Middle frontal gyrus (tissue), 1 donor: ENCODE measurements around the gene PLPPR3.
A peak's percentile ranks its signal among the peaks of the same experiment; 100 is the strongest.

Experiments
- DNase-seq: peaks from one replicate; pipeline ENCODE4 v3.0.0-alpha.2; 2015; ENCODE audit warnings: low spot score; ENCODE audit errors: extremely low spot score

PLPPR3 gene

DNA sequence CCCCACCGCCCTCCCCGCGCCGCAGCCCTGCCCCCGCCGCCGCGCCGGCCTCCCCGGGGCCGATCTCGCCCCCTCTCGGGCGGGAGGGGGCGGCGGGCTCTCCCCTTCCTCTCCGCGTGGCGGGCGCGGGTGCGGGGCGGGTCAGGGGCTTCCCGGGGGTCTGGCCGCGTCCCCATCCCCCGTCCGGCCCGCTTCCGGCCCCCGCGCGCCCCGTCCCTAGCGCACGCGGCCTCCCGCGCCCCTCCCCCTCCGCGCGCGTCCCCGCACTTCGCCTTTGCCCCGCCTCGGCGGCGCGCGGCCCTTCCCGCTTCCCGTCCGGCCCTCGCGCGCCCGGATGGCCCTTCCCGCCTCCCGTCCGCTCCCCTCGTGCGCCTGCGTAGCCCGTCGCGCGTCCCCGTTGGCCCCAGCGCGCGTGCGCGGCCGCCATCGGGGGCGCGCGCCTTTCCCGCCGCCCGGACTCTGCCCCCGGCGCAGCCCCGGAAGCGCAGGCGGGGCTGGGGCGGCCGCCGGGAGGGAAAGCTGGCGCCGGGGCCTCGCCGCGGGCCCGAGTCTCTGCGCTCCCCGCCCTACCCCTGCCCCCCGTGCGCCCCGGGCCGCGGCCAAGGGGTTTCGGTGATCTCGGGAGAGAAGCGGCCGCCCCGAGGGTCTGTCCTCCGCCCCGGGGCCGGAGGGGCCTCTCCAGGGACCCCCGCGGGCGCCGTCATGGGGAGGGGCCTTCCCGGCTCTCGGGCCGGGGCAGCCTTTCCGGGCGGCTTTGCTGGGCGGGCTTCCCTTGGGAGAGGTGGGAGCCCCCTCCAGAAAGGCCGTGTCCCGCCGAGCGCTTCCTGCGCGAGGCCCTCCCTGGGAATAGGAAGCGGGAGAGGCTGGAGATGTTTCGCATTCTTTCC is 24.0 kb downstream of the PLPPR3 start:
- DNase-seq: peak; percentile 38

- DNase-seq: peak; percentile 99
Measured at GRCh38 chr19:796692-797527, 24.8 kb downstream of the PLPPR3 start, which contains the start of gene PTBP1. Gene PTBP1 (plus strand): TSS chr19:797452. CDS start chr19:797498, 46 bp downstream.

DNA sequence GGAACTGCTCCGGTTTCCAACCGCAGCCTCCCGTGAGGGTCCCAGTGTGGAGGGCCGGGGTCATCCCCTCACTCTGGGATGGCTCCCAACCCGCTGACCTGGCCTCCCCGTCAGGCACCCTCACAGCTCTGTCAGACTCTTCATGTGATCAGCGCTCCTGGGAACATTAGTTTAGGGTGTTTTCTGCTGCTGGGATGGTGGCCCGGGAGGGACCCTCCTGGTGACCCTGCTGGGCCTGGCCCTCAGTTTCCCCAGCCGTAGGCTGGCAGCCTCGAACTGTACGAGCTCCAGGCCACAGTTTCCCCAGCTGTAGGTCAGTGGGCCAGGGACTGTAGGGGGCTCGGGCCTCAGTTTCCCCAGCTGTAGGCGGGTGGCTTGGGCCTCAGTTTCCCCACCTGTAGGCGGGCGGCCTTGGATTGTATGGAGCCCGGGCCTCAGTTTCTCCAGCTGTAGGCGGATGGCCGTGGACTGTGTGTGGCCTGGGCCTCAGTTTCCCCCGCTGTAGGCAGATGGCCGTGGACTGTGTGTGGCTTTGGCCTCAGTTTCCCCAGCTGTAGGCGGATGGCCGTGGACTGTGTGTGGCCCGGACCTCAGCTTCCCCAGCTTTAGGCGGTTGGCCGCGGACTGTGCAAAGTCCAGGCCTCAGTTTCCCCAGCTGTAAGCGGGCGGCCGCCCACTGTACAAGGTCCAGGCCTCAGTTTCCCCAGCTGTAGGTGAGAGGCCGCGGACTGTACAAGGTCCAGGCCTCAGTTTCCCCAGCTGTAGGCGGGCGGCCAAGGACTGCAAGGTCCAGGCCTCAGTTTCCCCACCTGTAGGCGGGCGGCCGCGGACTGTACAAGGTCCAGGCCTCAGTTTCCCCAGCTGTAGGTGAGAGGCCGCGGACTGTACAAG is 25.8 kb downstream of the PLPPR3 start:
- no peak for DNase-seq

GRCh38 chr19:795073-795611 is 26.6 kb downstream of the PLPPR3 start:
- no peak for DNase-seq

- no peak for DNase-seq
Measured at GRCh38 chr19:793806-794205, 27.9 kb downstream of the PLPPR3 start.

DNA sequence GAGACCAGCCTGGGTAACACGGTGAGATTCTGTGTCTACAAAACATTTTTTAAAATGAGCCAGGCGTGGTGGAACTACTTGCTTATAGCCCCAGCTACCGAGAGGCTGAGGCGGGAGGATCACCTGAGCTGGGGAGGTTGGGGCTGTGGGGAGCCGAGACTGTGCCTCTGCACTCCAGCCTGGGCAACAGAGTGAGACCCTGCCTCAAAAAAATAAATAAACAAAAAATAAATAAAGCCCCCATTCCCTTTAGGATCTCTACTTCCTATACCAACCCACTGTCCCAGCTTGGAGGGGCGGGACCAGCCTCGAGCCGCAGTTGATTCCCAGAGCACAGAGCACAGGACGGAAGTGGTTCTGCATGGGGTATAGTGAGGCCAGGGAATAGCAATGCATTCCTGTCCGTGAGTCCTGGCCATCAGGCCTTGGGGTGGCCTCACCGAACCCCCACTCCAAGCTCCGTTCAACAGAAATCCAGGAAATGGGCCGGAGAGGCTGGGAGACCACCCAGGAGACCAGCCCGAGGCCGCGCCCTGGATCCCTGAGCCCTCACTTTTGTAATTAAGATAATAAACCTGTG is 29.4 kb downstream of the PLPPR3 start:
- no peak for DNase-seq

GRCh38 chr19:791567-792305 is 30.0 kb downstream of the PLPPR3 start:
- no peak for DNase-seq

GRCh38 chr19:791007-791566 is 30.7 kb downstream of the PLPPR3 start:
- DNase-seq: no peak

DNA sequence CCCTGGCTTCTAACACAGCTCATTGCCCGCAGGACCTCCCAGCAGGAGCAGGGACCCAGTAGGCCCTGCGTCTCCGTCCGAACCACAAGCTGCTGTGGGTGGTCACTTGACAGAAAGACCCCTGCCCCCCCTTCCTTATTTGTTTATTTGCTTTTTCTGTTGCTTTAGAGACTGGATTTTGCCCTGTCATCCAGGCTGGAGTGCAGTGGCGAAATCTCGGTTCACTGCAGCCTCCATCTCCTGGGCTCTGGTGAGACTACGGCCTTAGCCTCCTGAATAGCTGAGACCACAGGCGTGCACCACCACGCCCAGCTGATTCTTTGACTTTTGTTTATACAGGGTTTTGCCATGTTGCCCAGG is 32.1 kb downstream of the PLPPR3 start:
- DNase-seq: no peak

- no peak for DNase-seq
Measured at GRCh38 chr19:788983-789700, 32.6 kb downstream of the PLPPR3 start.

DNA sequence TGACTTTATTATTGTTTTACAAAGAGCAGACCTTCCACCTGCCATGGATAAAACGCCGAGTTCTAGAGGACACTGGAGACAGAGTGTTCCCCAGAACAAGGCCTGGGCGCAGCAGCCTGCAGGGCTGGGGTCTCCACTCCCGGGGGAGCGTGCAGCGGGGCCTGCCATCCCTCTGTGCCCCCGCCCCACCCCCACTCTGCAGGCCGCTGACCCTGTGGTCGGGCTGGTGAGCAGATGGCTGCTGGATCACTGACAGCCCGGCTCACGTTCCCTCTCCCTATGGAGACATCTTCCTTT is 33.1 kb downstream of the PLPPR3 start:
- DNase-seq: no peak

- no peak for DNase-seq
Measured at GRCh38 chr19:787536-787935, 34.2 kb downstream of the PLPPR3 start.

DNA sequence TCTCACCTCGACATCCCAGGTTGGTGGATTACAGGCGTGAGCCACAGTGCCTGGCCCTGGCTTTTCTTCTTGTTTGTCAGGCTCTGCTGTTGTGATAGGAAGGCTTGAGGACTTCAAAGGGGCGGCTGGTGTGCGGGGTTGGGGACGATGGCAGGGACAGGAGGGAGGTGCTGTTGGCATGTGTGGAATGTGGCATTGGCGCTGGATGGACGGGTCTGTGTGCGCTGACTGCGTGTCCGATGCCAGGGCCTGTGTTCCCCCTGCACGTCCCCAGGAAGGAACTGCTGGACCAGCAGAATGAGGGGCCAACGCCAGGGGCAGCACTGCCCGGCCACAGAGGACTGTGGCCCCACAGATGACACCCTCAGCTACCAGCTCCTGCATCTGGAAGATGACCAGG is 37.2 kb downstream of the PLPPR3 start:
- DNase-seq: no peak

DNA sequence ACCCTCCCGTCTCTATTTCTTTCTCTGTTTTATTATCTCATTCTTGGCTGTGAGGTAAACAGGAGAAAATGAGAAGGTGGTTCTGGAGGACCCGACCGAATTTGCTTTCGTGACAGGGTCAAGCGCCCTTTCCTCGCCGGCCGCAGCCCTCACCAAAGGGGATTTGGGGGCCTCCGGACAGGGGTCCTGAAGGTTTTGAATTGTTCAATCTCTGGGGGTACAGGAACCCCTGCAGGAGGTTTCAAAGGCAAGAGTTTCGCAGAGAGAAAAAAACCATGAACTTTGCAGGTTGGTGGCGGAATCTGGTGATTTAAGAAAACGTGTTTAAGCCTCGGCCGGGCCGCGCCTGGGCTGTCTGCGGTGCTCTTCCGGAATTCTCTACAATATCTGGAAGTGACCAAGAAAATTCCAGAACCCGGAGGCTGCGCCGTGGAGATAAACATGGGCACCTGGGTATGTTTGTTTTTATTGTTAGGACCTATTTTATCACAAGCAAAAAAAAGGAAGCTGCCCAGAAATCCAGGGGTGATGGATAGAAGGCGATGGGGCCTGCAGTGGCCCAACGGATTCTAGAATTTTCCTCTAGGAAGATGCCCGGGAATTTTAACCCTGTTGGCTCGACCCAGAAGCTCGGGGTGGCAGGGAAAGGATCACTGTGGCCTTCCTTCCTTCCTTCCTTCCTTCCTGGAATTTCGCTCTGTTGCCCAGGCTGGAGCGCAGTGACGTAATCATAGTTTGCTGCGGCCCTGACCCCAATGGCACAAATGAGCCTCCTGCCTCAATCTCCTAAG is 38.7 kb downstream of the PLPPR3 start:
- DNase-seq: no peak

DNA sequence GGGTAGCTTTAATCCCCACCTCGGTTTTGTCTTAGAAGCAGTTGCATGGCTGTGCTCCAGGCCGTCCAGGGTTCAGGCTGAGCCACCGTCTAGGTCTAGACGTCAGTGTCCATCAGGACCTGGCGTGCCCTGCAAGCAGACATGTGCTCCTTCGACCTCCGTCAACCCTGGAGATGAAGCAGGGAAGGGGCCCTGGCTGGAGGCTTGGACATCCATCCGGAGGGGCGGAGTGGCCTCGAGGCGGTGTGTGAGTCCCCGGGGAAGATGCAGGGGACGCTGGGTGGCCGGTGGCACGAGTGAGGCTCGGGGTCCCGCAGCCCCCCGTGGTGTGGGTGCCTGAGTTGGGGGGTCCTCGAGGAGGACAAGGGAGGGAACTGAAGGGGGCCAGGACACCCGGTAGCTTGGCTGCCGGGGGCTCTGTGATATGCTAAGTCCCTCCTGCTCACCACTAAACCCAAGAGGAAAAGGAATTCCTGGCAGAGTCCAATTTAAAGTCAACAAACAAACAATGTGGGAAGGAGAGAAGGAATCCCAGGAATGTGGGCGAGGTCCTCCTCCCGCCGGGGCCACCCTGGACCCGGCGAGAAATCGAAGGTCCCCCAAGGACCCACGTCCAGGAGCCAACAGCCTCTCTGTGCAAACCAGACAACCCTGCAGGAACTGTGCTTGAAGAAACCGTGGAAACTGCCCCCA is 39.4 kb downstream of the PLPPR3 start:
- no peak for DNase-seq

- DNase-seq: no peak
Measured at GRCh38 chr19:781800-782184, 40.0 kb downstream of the PLPPR3 start.

DNA sequence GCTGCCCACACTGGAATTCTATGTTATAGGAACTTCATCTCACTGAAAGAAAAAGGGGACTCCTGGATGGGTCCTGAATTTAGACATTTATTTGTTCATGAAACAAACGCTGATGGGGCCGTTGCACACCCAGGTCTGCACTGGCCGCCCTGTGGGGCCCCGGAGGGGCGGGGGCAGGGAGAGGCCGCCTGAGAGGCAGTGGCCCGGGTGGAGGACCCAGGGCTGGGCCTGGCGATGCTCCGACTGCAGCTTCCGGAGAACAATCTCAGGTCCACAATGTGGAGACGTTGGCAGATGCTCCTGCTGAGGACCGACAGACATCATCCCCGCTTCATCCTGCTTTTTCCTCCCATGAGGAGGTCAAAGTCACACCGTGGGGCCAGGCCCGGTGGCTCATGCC is 40.8 kb downstream of the PLPPR3 start:
- DNase-seq: no peak
